HG03558 (cell line): ENCODE measurements around the gene CA5A.
A peak's percentile ranks its signal among the peaks of the same experiment; 100 is the strongest.
"Not testable (repeated sequence)": the region's sequence is repeated elsewhere in the genome, so short reads cannot be mapped to it uniquely, and the experiment has no call there.

ENCODE experiments used
- ATAC-seq: cut with Tn5 transposase; IDR thresholded peaks from one replicate; pipeline ENCODE4 v1.9.1; 2021; ENCODE audit warnings: moderate number of reproducible peaks; ENCODE audit not compliant: unreplicated experiment; ENCODE audit errors: extremely low read depth

Gene CA5A

DNA sequence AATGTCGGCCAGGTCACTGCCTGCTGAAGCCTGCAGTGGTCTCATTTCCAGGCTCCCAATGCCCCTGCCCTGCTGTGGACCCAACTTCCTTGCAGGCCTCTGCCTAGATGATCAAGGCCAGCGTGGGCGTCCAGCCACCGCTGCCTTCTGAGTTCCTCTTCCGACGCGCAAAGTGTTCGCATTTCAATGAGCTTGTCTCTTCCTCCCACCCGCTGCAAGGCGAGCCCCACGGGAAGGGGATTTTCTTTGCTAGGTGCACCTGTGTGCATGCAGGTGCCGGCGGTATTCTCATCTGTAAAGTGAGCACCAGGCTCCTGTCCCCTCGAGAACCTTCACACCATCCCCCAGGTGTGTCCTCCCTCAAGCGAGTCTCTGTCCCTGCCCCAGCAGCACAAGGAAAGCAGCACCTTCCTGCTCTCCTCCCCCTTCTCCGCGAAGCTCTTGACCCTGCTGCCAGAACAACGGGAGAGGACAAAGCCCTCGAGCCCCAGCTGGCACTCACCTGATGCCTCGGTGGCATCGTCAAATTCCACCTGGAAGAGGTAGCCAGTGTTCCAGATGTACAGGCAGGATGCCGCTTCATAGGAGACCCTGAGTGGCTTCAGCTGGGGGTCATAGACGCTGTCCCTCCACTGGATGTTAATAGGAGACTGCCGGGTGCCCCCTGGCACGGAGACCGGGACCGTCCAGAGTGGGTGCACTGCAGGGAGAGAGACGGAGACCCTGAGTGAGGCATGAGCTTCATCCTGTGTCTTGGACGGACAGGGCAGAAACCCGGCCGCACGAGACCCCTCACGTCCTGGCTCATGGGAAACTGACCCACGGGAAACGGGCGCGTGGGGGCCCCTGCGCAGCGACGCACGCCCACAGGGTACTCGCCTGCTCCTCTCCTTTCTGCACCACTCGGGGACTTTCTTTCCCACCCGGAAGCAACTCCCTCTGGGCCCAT lies 9.8 kb downstream of the CA5A start:
- ATAC-seq = no peak

DNA sequence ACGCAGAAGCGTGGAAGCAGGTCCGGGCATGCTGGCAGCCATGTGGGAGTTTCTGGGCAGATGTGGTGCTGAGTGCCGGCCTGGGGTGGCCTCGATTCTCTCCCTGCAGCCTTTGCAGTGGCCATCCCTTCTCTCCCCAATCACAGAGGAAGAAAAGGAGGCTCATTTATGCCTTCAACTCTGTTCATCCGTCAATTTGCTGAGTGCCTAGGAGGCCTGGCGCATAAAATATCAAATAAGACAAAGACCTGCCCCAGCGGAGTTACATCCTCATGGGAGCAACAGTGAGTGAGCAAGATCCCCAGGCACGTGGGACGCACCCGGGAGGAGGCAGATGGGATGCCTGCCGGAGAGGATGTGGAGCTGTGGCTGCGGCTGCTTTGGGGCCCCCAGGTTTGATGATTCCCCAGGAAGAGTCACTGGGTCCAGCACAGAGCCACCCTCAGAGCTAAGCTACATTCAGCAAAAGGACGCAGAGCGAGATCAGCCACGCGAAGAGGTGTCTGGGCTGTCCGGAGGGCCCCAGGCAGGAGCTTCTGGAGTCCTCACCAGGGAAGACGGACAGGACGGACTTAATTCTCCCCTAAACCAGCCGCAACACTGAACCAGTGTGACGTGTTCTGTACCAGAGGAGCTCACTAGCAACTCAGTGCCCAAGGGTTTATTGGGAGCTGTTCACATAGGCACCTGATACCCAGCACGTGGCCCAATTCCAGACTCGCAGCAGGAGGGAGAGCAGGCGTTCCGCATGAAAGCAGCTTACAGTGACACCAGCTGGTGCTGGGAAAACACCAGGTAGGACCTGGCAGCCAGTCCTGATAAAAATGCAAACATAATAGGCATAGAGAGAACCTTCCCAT lies 11.3 kb downstream of the CA5A start:
- ATAC-seq = no peak

DNA sequence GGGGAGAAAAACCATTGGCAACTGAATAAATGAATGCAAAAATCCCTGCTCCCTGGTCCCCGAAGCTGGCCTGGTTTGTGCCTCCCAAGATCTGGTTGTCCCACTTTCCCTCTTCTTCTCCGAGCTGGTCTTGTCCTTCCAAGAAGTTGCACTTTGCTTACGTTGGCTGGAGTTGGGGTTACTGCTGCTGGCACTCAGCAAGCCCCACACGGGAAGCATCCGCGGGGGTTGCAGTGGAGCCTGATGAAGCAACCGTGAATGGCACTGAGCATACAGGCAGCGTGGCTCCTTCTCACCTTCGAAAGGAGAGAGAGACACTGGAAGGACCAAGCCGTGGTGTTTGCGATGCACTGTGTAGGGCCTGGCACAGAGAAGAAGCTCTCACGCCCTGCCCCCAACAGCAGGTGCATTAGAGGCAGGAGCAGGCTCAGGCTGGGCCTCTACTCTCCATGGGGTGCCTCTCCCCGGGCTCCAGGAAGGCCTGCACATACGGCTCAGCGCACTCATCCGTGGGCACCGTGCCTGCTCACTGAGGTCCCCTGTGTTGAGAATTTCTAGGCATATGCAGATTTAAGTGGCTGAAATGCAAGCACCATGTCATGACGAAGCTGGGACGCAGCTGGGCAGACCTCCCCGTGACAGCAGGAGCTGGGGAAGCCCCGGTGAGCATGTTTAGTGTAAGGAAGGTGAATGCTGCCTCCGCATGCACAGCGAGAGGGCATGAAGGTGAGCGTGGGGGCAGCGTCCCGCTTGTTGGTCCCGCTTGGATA lies 12.1 kb downstream of the CA5A start:
- ATAC-seq = peak; percentile 69

DNA sequence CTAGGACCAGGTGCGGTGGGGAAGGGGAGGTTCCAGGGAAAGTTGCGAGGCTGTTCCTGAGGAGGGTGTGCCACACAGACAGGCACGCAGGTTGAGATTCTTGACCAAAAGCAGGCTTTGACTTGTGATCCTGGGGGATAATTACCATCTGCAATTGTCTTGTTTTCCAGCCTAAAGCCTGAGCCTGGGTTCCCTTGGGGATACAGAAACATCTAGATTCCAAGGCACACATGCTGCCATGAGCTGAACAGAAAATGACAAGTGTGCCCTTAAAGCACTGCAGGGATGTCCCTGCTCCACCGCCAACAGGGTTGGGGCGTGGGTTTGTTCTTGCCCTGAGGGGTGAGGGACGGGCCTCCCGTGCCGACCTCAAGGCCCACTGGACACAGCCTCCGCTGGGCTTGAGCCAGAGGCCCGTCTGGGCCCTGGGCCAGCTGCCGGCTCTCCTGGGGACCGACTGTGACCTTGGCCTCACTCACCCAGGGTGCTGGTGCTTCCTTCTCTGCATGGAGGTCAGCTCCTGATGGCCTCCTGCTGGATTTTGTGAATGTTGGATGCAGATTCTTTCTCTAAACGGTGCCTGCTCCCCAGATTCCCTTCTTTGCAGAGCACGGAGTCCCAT lies 14.0 kb downstream of the CA5A start:
- ATAC-seq = no peak

DNA sequence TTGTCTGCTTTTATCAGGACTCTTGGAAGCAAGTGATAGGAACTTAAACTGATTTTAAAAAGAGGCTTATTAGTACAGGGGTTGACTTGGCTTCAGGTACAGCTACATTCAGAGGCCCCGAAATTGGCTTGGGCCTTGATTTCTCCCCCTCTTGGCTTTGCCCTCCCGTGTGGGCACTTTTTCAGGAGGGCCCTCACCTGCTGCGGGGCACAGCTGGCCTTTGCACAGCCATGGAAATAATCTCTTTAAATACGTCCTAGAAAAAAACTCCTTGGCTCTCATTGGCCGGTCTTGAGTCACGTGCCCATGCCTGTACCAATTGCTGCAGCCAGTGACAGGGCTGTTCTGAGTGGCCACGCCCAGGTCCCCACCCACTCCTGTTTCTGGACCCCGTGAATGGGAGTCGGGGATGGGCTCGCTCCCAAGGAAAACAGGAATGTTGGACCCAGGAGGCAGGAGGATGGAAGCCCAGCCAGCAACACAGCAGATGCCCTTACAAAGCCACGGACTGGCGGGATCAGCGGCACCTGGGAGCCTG lies 15.0 kb downstream of the CA5A start:
- ATAC-seq = no peak

DNA sequence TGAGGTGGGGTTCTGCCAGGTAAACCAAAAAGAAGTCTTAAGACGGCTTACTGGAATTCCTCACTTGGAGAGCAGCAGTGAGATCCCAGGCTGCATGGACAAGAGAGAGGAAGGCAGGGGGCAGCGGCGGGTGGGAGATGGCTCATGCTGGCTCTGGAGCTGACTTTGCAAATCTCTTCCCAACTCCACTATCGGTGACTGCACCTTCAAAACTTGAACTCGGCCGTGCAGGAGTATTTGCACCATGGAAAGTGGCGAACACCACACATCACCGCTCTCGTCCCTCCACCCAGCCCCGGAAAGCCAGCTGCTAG lies 16.7 kb downstream of the CA5A start:
- ATAC-seq = no peak

DNA sequence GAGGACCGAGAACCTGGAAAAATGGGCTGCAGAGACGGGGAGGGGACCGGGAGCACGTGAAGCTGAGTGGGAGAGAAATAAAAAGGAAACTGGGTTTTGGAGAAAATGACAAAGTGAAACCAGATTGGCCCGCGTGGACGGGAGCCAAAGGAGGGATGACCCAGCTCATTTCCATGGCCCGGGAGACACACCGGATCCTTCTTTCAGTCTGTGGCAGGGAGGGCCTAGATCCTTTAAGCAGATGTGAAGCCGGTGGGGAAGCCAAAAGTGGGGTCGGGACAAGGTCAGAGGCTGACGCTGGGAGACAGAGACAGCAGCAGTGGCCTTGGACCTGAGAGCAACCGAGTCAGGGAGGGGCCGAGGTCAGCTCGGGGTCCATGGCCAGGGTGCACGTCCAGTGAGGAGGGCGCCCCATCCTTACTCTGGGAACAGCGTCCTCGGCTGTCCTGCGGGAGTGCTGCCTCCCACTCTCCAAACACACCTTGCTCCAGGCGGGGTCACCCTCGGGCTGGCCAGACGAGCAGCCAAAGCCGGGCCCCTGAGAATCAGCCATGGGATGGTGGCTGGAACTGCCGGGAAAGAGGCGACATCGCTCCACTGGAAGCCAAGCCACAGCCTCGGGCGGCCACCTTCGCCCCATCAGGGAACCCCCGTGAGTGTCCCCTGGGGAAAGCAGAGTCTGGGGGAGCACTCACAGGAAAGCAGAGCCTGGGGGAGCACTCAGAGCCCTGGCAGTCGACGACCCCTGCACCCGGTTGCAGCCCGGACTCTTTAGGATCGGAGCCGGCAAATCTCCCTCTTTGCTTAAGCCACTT lies 17.3 kb downstream of the CA5A start:
- no peak for ATAC-seq

DNA sequence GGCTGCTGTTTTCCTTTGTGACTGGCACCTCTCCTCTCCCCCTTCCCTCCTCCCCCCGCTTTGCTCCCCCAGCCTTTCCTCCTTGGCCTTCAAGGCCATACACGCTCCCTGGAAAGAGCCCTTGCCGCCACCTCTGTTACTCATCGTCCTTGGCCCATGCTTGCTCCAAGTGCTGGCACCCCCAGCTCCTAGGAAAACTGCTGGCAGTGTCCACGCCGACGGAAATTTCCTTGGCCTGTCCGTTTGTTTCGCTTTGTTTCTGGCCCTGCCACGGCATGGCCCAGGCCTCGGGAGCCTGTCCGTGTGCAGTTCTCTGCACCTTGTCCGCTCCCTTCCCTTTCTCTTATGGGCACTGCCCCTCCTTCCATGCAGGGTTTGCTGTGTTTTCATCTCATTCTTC lies 18.0 kb downstream of the CA5A start:
- ATAC-seq = no peak

DNA sequence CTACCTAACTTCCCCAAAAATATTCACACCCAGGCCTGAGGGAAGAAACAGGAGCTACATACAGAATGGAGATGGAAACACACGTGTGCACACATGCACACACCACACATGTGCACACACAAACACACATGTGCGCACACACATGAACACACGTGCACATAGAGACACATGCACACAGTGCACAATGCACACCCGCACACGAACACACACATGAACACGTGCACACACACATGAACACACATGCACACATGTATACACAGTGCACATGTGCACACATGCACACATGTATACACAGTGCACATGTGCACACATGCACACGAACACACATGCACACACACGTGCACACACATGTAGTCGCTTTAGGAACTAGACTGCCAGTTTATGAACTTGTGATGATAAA lies 18.8 kb downstream of the CA5A start:
- ATAC-seq = no peak

DNA sequence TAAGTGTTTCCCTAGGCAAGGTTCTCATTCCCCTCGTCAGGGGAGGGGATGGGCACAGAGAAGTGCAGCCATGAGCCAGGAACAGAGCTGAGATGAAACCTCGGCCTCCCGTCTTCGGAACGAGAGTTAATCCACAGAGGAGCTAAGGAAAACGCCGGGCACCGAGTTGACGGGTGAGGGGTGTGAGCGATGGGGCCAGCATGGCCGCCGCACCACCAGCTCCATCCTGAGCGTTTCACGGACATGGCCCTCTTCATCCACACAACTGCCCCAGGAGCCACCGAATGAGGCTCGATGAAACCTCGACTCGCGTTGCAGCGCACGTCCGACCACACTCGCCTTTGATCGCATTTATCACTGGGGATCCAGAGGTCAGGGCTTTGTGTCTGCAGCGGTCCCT lies 21.5 kb downstream of the CA5A start:
- no peak for ATAC-seq

DNA sequence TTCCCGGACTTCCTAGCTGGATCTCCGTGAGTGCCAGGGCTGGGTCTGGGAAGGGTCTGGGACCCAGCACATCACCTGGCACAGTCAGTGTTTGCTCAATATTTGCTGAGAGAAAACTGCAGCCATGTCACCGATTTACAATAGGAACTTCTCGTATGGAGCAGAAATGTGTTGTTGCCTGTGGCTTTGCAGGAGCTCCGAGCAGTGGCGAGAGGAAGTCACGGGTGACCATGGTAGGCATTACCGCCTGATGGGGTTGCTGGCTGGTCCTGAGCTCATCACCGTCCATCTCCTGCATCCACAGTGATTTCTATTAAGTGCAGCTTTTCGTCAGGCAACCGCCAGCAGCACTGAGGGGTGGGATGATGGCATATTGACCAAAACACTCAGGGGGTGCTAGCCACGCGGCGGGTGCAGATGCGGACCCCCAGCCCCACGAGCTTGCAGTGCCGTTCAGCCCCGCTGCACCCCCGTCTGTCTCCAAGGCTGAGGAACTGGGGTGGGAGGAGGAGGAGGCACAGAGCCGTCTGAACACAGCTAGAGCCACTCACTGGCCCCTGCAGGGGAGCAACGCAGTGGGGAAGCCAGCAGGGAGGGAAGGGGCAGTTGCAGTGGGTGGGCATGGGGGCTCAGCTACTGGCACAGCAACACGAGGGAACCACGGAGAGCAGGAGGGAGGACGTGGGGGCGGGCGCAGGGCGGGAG lies 22.2 kb downstream of the CA5A start:
- ATAC-seq = not testable (repeated sequence)

DNA sequence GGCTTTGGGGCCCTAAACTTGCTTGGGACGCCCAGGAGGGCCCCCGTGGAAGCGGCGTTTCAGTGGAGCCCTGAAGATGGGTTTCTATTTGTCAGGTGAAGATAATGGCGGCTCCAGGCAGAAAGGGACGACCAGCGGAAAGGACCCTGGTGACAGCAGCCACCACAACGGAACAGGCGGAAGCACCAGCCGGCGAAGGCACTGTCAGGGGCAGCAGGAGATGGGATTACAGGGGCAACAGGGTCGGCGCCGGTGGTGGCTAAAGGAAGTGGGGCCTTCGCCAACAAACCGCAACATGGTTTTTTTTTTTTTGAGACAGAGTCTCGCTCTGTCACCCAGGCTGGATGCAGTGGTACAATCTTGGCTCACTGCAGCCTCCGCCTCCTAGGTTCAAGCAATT lies 23.6 kb downstream of the CA5A start:
- not testable (repeated sequence) for ATAC-seq

DNA sequence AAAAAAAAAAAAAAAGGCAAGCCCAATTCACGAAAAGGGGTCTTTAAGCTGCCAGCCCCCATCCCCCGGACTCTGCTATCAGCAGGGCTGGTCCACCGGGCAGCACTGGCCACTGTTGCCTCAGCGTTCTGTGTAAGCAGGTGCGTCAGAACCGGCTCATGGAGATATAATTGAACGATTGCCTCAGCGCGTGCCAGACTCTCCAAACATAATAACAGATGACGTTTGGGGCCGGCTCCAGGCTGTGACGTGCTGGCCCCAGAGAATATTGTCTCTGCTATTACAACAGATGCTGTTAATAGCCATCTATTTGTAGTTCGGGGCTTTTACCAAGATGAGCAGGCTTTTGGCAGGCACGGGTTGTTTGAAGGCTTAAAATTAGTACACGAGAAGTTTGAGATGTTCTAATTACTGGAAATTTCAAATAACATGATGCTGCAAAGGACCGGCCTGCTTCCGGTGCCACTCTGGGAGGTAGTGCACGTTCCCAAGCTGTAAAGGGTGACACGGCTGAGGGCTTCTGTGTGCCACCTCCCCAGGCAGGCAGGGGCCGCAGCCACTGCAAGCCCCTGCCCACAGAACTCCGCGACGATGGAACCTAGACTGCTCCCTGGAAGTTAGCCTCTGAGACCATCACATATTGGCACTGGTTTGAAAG lies 25.1 kb downstream of the CA5A start:
- not testable (repeated sequence) for ATAC-seq

DNA sequence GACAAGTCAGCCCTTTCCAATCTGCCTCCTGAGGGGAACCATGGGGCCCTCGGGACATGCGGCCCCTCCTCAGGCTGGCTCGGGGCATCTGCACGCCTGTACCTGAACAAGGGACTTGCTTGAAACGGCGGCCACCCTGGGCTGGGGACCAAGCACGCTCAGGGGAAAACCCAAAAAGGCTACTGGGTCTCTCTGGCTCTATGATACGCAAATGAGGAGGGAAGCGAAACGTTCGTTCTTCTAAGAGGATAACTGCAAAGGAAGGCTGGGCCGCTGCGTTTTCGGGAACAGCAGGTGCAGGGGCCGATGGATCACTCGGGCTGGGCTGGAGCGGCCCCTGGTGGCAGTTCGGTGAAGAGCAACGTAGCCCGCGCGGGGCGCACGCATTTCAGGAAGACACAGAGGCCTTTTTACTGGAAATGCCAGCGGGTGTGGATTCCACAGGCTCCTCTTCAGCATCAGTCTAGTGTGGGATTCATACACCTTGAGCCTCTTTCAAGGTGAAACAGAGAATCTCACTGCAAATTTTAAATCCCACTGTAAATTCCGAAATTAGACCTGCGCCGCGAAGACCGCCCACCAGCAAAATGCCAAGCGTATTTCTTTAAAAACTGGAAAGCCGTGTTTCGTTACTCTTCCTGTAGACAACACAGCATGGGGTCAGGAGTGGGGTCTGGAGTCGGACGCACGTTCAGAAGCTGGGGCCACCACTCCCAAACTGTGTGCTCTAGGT lies 27.0 kb downstream of the CA5A start:
- not testable (repeated sequence) for ATAC-seq

DNA sequence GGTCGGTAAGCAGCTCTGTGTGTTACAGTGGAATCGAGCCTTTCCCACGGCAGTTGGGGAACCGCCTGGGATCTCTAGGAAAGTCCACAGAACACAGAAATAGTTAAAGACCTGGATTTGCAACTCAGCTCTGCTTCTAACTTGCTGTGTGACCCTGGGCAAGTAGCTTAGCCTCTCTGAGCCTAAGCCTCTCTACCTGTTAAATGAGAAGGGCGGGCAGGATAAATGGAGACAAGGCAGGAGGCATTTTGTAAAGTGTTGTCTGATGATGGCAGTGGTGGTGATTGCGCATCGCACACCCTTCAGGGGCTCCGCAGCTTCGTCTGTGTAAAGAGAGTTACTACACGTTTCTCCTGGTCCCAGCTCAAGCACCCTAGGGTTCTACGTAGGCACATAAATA lies 28.2 kb downstream of the CA5A start:
- not testable (repeated sequence) for ATAC-seq

DNA sequence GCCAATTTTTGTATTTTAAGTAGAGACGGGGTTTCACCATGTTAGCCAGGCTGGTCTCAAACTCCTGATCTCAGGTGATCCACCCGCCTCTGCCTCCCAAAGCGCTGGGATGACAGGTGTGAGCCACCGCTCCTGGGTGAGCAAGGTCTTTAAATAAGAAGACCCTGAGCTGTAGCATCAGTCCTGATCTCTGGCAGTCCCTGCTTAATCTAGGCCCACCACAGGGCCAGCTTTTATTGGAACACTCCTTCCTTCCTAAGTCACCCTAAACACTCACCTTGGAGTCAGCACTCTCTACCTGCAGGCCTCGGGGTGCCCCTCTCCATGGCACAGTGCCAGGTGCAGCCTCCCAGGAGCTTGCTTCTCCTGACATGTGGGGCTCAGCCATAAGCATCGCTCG lies 30.8 kb downstream of the CA5A start:
- ATAC-seq = not testable (repeated sequence)

DNA sequence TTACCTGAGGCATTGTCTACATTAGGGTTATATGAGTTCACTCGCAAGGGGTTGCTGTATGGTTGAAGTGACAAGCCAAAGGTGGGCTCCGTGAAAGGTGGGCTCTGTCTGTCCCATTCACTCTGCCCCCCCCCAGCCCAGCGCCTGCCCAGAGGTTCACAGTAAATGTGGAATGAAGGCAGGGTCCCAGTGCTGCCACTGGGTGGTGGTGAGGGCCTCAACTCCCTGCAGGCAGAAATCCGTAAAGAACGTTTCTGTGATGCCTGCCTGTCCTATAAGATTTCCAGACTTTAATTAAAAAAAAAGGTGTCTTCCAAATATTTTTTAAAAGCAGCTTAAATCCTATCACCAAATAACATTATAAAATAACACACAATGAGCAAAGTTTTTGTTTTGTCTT lies 31.4 kb downstream of the CA5A start:
- ATAC-seq = not testable (repeated sequence)
